ENCODE data around the gene PRRC2B. TPM values are rescaled to one million over a fixed set of nuclear protein-coding genes. Genes with fewer than 3 reads are reported as not detected.

The PRRC2B gene
- total RNA-seq, 1 donor from 2014 or later, result 235 TPM

- Mint-ChIP-seq H3K27me3 (ENCODE audit: low read depth) (no peaks in the 10 kb centered on the region), H3K4me1 (ENCODE audit: low read depth) (peaks cover 72% of the 10 kb centered on the region), H3K36me3 (ENCODE audit: low read depth) (no peaks in the 10 kb centered on the region), H3K4me3 (ENCODE audit: unreplicated experiment) (peak overlapping the region; percentile 93), H3K9me3 (ENCODE audit: low read depth) (no peaks in the 10 kb centered on the region), H3K27ac (ENCODE audit: unreplicated experiment) (peak overlapping the region; percentile 97)
- TF ChIP-seq, protein P1, sequence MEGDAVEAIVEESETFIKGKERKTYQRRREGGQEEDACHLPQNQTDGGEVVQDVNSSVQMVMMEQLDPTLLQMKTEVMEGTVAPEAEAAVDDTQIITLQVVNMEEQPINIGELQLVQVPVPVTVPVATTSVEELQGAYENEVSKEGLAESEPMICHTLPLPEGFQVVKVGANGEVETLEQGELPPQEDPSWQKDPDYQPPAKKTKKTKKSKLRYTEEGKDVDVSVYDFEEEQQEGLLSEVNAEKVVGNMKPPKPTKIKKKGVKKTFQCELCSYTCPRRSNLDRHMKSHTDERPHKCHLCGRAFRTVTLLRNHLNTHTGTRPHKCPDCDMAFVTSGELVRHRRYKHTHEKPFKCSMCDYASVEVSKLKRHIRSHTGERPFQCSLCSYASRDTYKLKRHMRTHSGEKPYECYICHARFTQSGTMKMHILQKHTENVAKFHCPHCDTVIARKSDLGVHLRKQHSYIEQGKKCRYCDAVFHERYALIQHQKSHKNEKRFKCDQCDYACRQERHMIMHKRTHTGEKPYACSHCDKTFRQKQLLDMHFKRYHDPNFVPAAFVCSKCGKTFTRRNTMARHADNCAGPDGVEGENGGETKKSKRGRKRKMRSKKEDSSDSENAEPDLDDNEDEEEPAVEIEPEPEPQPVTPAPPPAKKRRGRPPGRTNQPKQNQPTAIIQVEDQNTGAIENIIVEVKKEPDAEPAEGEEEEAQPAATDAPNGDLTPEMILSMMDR (IDR thresholded peaks at IDR 0.05), result no peak
- DNase-seq (ENCODE audit: low spot score), result peak; percentile 14
Observed at GRCh38 chr9:131397100-131397790, 3.4 kb downstream of the PRRC2B start.

DNA sequence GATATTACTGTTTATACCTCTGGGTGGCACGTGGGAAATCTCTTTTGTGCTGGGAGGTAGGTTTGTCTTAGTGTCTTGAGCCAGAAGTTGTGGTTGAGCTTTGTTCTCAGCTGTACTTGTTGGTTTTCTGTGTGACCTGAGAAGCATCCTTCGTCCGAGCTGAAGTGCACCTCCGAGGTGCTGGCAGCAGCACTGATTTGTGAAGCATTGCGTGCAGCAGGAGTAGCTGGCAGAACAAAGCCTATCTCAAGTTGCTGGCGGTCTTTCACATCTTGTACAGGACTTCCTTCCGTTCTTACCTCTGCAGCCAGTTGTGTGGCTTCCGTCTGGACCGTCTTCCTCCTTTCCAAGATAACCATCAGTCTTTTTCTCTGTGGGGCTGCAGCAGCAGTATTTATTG, 4.3 kb downstream of the PRRC2B start:
- Mint-ChIP-seq H3K36me3 (ENCODE audit: low read depth) (no peaks in the 10 kb centered on the region), H3K4me1 (ENCODE audit: low read depth) (peaks cover 79% of the 10 kb centered on the region), H3K9me3 (ENCODE audit: low read depth) (no peaks in the 10 kb centered on the region), H3K27me3 (ENCODE audit: low read depth) (no peaks in the 10 kb centered on the region), H3K4me3 (ENCODE audit: unreplicated experiment) (peak overlapping the region; percentile 19), H3K27ac (ENCODE audit: unreplicated experiment) (peak overlapping the region; percentile 97)
- no peak for DNase-seq (ENCODE audit: low spot score)
- TF ChIP-seq, protein P1 (IDR thresholded peaks at IDR 0.05), result no peak

GRCh38 chr9:131399972-131400371, 6.1 kb downstream of the PRRC2B start:
- H3K9me3 Mint-ChIP-seq (ENCODE audit: low read depth), result no peaks in the 10 kb centered on the region
- no peak for DNase-seq (ENCODE audit: low spot score)
- peaks cover 89% of the 10 kb centered on the region for H3K4me1 Mint-ChIP-seq (ENCODE audit: low read depth)
- TF ChIP-seq, protein P1 (IDR thresholded peaks at IDR 0.05), result no peak
- H3K36me3 Mint-ChIP-seq (ENCODE audit: low read depth), result no peaks in the 10 kb centered on the region
- H3K27me3 Mint-ChIP-seq (ENCODE audit: low read depth), result no peaks in the 10 kb centered on the region
- H3K4me3 Mint-ChIP-seq (ENCODE audit: unreplicated experiment), result no peak overlapping the region
- peak overlapping the region; percentile 97 for H3K27ac Mint-ChIP-seq (ENCODE audit: unreplicated experiment)

GRCh38 chr9:131400627-131401026, 6.7 kb downstream of the PRRC2B start:
- Mint-ChIP-seq H3K27ac (ENCODE audit: unreplicated experiment) (peak overlapping the region; percentile 61), H3K36me3 (ENCODE audit: low read depth) (no peaks in the 10 kb centered on the region), H3K9me3 (ENCODE audit: low read depth) (no peaks in the 10 kb centered on the region), H3K27me3 (ENCODE audit: low read depth) (no peaks in the 10 kb centered on the region), H3K4me3 (ENCODE audit: unreplicated experiment) (no peak overlapping the region), H3K4me1 (ENCODE audit: low read depth) (peaks cover 89% of the 10 kb centered on the region)
- TF ChIP-seq, protein P1 (IDR thresholded peaks at IDR 0.05), result no peak
- DNase-seq (ENCODE audit: low spot score), result no peak

DNA sequence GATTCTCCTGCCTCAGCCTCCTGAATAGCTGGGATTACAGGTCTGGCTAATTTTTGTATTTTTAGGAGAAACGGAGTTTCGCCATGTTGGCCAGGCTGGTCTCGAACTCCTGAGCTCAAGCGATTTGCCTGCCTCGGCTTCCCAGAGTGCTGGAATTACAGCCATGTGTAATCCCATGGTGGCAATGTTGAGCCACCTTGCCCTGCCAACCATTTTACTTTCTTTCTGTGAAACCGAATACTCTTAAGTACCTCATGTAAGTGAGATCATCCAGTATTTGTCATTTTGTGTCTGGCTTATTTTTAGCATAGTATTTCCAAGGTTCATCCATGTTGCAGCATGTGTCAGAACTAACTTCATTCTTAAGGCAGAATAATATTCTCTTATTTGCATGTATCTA, 8.2 kb downstream of the PRRC2B start:
- Mint-ChIP-seq H3K4me3 (ENCODE audit: unreplicated experiment) (peak overlapping the region; percentile 59), H3K36me3 (ENCODE audit: low read depth) (no peaks in the 10 kb centered on the region), H3K27ac (ENCODE audit: unreplicated experiment) (peak overlapping the region; percentile 95), H3K4me1 (ENCODE audit: low read depth) (peaks cover 89% of the 10 kb centered on the region), H3K9me3 (ENCODE audit: low read depth) (no peaks in the 10 kb centered on the region), H3K27me3 (ENCODE audit: low read depth) (no peaks in the 10 kb centered on the region)
- DNase-seq (ENCODE audit: low spot score), result no peak
- TF ChIP-seq, protein P1 (IDR thresholded peaks at IDR 0.05), result peak; percentile 23
